ENCODE results near the gene LSM14A.
A peak's percentile ranks its signal among the peaks of the same experiment; 100 is the strongest.
"Not testable (repeated sequence)": the region's sequence is repeated elsewhere in the genome, so short reads cannot be mapped to it uniquely, and the experiment has no call there.

Gene LSM14A

GRCh38 chr19:34169475-34170199 is 2.7 kb upstream of the LSM14A start:
- H2BK120ac ChIP-seq (ENCODE audit: insufficient read depth, low read length, poor library complexity); H2BK5ac ChIP-seq (ENCODE audit: low read depth, low read length, poor library complexity); H3K4me3 ChIP-seq (ENCODE audit: low read depth, low read length); H2AK5ac ChIP-seq (ENCODE audit: low read length); H3K4me2 ChIP-seq (ENCODE audit: low read length); H3K4me1 ChIP-seq (ENCODE audit: control insufficient read depth in 1 of 2, insufficient read depth in 2 of 2, low read length in 2 of 2); H3K27me3 ChIP-seq (ENCODE audit: insufficient read depth, low read length); H3K36me3 ChIP-seq (ENCODE audit: control insufficient read depth in 1 of 2, insufficient read depth in 2 of 2, low read length in 2 of 2); H3K14ac ChIP-seq (ENCODE audit: low read length); H3K18ac ChIP-seq (ENCODE audit: low read length); H3K4ac ChIP-seq (ENCODE audit: low read depth, low read length); H3K9me3 ChIP-seq (ENCODE audit: insufficient read depth, low read depth, low read length); H4K8ac ChIP-seq (ENCODE audit: low read depth, low read length); DNase-seq; H3K9ac ChIP-seq (ENCODE audit: low read length); H3K27ac ChIP-seq (ENCODE audit: low read depth, low read length); H4K12ac ChIP-seq (ENCODE audit: low read depth, low read length); H4K91ac ChIP-seq (ENCODE audit: low read depth, low read length); H3K23ac ChIP-seq (ENCODE audit: low read length); H2AFZ ChIP-seq (ENCODE audit: insufficient read depth, low read length, poor library complexity); H2BK12ac ChIP-seq (ENCODE audit: low read length): not testable (repeated sequence)
- Histone ChIP-seq H3K79me2 (ENCODE audit: control insufficient read depth, insufficient read depth, low read length, poor library complexity) (peaks cover 18% of the 10 kb centered on the region), H3K79me1 (ENCODE audit: low read length) (peaks cover 19% of the 10 kb centered on the region)
- WGBS (ENCODE audit: extremely low coverage, insufficient coverage, insufficient read length): no CpG with 5 or more reads among the region's 12 CpGs

- Histone ChIP-seq H3K18ac (ENCODE audit: low read length) (peak overlapping the region; percentile 86), H3K4me1 (ENCODE audit: control insufficient read depth in 1 of 2, insufficient read depth in 2 of 2, low read length in 2 of 2) (peaks cover 3 to 8% of the 10 kb centered on the region in 2 experiments), H3K36me3 (ENCODE audit: control insufficient read depth in 1 of 2, insufficient read depth in 2 of 2, low read length in 2 of 2) (peaks cover 0 to 3% of the 10 kb centered on the region in 2 experiments), H3K79me1 (ENCODE audit: low read length) (peaks cover 19% of the 10 kb centered on the region), H2BK5ac (ENCODE audit: low read depth, low read length, poor library complexity) (peak overlapping the region; percentile 50), H3K23ac (ENCODE audit: low read length) (no peak overlapping the region), H3K27ac (ENCODE audit: low read depth, low read length) (peak overlapping the region; percentile 99), H2BK12ac (ENCODE audit: low read length) (no peak overlapping the region), H3K9ac (ENCODE audit: low read length) (peak overlapping the region; percentile 89), H2BK120ac (ENCODE audit: insufficient read depth, low read length, poor library complexity) (no peak overlapping the region), H4K12ac (ENCODE audit: low read depth, low read length) (peak overlapping the region; percentile 92), H4K8ac (ENCODE audit: low read depth, low read length) (peak overlapping the region; percentile 99), H4K91ac (ENCODE audit: low read depth, low read length) (peak overlapping the region; percentile 100), H3K4me2 (ENCODE audit: low read length) (peak overlapping the region; percentile 73), H3K14ac (ENCODE audit: low read length) (peak overlapping the region; percentile 68), H3K79me2 (ENCODE audit: control insufficient read depth, insufficient read depth, low read length, poor library complexity) (peaks cover 24% of the 10 kb centered on the region), H3K9me3 (ENCODE audit: insufficient read depth, low read depth, low read length) (peaks cover 2% of the 10 kb centered on the region), H3K4ac (ENCODE audit: low read depth, low read length) (peak overlapping the region; percentile 30), H2AFZ (ENCODE audit: insufficient read depth, low read length, poor library complexity) (no peak overlapping the region), H2AK5ac (ENCODE audit: low read length) (no peak overlapping the region), H3K4me3 (ENCODE audit: low read depth, low read length) (peak overlapping the region; percentile 86), H3K27me3 (ENCODE audit: insufficient read depth, low read length) (no peaks in the 10 kb centered on the region)
- no CpG with 5 or more reads among the region's 9 CpGs for WGBS (ENCODE audit: extremely low coverage, insufficient coverage, insufficient read length)
- DNase-seq: peak; percentile 31 to 59
These were observed 796 bp upstream of the LSM14A start for GRCh38 chr19:34171539-34171876.

- no peak overlapping the region for H3K23ac ChIP-seq (ENCODE audit: low read length)
- H3K9me3 ChIP-seq (ENCODE audit: insufficient read depth, low read depth, low read length): peaks cover 2% of the 10 kb centered on the region
- WGBS (ENCODE audit: extremely low coverage, insufficient coverage, insufficient read length): no CpG with 5 or more reads among the region's 58 CpGs
- peak overlapping the region; percentile 100 for H2AK5ac ChIP-seq (ENCODE audit: low read length)
- peak overlapping the region; percentile 99 for H3K27ac ChIP-seq (ENCODE audit: low read depth, low read length)
- no peaks in the 10 kb centered on the region for H3K27me3 ChIP-seq (ENCODE audit: insufficient read depth, low read length)
- peak overlapping the region; percentile 100 for H3K4me3 ChIP-seq (ENCODE audit: low read depth, low read length)
- peak overlapping the region; percentile 81 for H2BK12ac ChIP-seq (ENCODE audit: low read length)
- H3K79me2 ChIP-seq (ENCODE audit: control insufficient read depth, insufficient read depth, low read length, poor library complexity): peaks cover 28% of the 10 kb centered on the region
- H2BK5ac ChIP-seq (ENCODE audit: low read depth, low read length, poor library complexity): peak overlapping the region; percentile 99
- peak overlapping the region; percentile 99 for H3K9ac ChIP-seq (ENCODE audit: low read length)
- peak overlapping the region; percentile 99 for H2BK120ac ChIP-seq (ENCODE audit: insufficient read depth, low read length, poor library complexity)
- DNase-seq: no peak
- H4K8ac ChIP-seq (ENCODE audit: low read depth, low read length): peak overlapping the region; percentile 99
- peak overlapping the region; percentile 94 for H2AFZ ChIP-seq (ENCODE audit: insufficient read depth, low read length, poor library complexity)
- H4K91ac ChIP-seq (ENCODE audit: low read depth, low read length): peak overlapping the region; percentile 100
- H3K18ac ChIP-seq (ENCODE audit: low read length): peak overlapping the region; percentile 100
- peak overlapping the region; percentile 100 for H3K4ac ChIP-seq (ENCODE audit: low read depth, low read length)
- H3K79me1 ChIP-seq (ENCODE audit: low read length): peaks cover 19% of the 10 kb centered on the region
- H3K14ac ChIP-seq (ENCODE audit: low read length): peak overlapping the region; percentile 100
- peaks cover 4 to 12% of the 10 kb centered on the region in 2 experiments for H3K4me1 ChIP-seq (ENCODE audit: control insufficient read depth in 1 of 2, insufficient read depth in 2 of 2, low read length in 2 of 2)
- H4K12ac ChIP-seq (ENCODE audit: low read depth, low read length): peak overlapping the region; percentile 100
- peaks cover 0 to 6% of the 10 kb centered on the region in 2 experiments for H3K36me3 ChIP-seq (ENCODE audit: control insufficient read depth in 1 of 2, insufficient read depth in 2 of 2, low read length in 2 of 2)
- peak overlapping the region; percentile 96 for H3K4me2 ChIP-seq (ENCODE audit: low read length)
These were observed 423 bp downstream of the LSM14A start for GRCh38 chr19:34172661-34173192.

- peaks cover 29% of the 10 kb centered on the region for H3K79me2 ChIP-seq (ENCODE audit: control insufficient read depth, insufficient read depth, low read length, poor library complexity)
- H3K4me2 ChIP-seq (ENCODE audit: low read length): peak overlapping the region; percentile 96
- H3K4me1 ChIP-seq (ENCODE audit: control insufficient read depth in 1 of 2, insufficient read depth in 2 of 2, low read length in 2 of 2): peaks cover 5 to 14% of the 10 kb centered on the region in 2 experiments
- peak overlapping the region; percentile 23 for H2AK5ac ChIP-seq (ENCODE audit: low read length)
- peak overlapping the region; percentile 100 for H3K14ac ChIP-seq (ENCODE audit: low read length)
- H3K4ac ChIP-seq (ENCODE audit: low read depth, low read length): peak overlapping the region; percentile 100
- H3K79me1 ChIP-seq (ENCODE audit: low read length): peaks cover 19% of the 10 kb centered on the region
- H2BK12ac ChIP-seq (ENCODE audit: low read length): no peak overlapping the region
- H3K9me3 ChIP-seq (ENCODE audit: insufficient read depth, low read depth, low read length): peaks cover 2% of the 10 kb centered on the region
- no CpG with 5 or more reads among the region's 23 CpGs for WGBS (ENCODE audit: extremely low coverage, insufficient coverage, insufficient read length)
- DNase-seq: peak; percentile 95 to 98
- peak overlapping the region; percentile 94 for H2AFZ ChIP-seq (ENCODE audit: insufficient read depth, low read length, poor library complexity)
- H2BK120ac ChIP-seq (ENCODE audit: insufficient read depth, low read length, poor library complexity): peak overlapping the region; percentile 99
- no peak overlapping the region for H3K23ac ChIP-seq (ENCODE audit: low read length)
- peak overlapping the region; percentile 100 for H4K91ac ChIP-seq (ENCODE audit: low read depth, low read length)
- no peak overlapping the region for H4K12ac ChIP-seq (ENCODE audit: low read depth, low read length)
- H3K18ac ChIP-seq (ENCODE audit: low read length): peak overlapping the region; percentile 100
- peak overlapping the region; percentile 99 for H3K9ac ChIP-seq (ENCODE audit: low read length)
- peaks cover 0 to 6% of the 10 kb centered on the region in 2 experiments for H3K36me3 ChIP-seq (ENCODE audit: control insufficient read depth in 1 of 2, insufficient read depth in 2 of 2, low read length in 2 of 2)
- H3K27me3 ChIP-seq (ENCODE audit: insufficient read depth, low read length): no peaks in the 10 kb centered on the region
- peak overlapping the region; percentile 99 for H4K8ac ChIP-seq (ENCODE audit: low read depth, low read length)
- peak overlapping the region; percentile 100 for H3K4me3 ChIP-seq (ENCODE audit: low read depth, low read length)
- peak overlapping the region; percentile 99 for H2BK5ac ChIP-seq (ENCODE audit: low read depth, low read length, poor library complexity)
- H3K27ac ChIP-seq (ENCODE audit: low read depth, low read length): peak overlapping the region; percentile 99
These were observed 1.1 kb downstream of the LSM14A start for GRCh38 chr19:34173193-34173956.
